GM18499 (cell line): Measurements from ENCODE around the gene NPR2.

Source experiments
- ATAC-seq: cut with Tn5 transposase; IDR thresholded peaks from one replicate; pipeline ENCODE4 v1.9.1; 2021; ENCODE audit warnings: moderate number of reproducible peaks; ENCODE audit not compliant: insufficient read depth, unreplicated experiment

NPR2 gene

GRCh38 chr9:35791297-35791921, at the start of gene NPR2:
Gene NPR2, plus strand, starts transcription at chr9:35791591. Its CDS starts 818 bp downstream, at chr9:35792409.
- no peak for ATAC-seq

- ATAC-seq: no peak
Measured at GRCh38 chr9:35741740-35742139, 49.7 kb upstream of the NPR2 start.

GRCh38 chr9:35743452-35743851, 47.9 kb upstream of the NPR2 start:
- no peak for ATAC-seq

GRCh38 chr9:35743880-35744518, 47.4 kb upstream of the NPR2 start:
- ATAC-seq: no peak

GRCh38 chr9:35745569-35745968, 45.8 kb upstream of the NPR2 start:
- no peak for ATAC-seq

- ATAC-seq: no peak
Measured at GRCh38 chr9:35746583-35746982, 44.8 kb upstream of the NPR2 start.

GRCh38 chr9:35748242-35748857, 43.0 kb upstream of the NPR2 start:
- no peak for ATAC-seq

GRCh38 chr9:35748858-35749514, 42.4 kb upstream of the NPR2 start, which contains the start of the genes GBA2 and RGP1:
Gene GBA2, minus strand, starts transcription at chr9:35749228. Its CDS starts 524 bp downstream, at chr9:35748704.
Gene RGP1, plus strand, starts transcription at chr9:35749287. Its CDS starts 469 bp downstream, at chr9:35749756.
- ATAC-seq: no peak

- ATAC-seq: no peak
Measured at GRCh38 chr9:35749515-35750255, 41.7 kb upstream of the NPR2 start.

GRCh38 chr9:35750256-35750531, 41.2 kb upstream of the NPR2 start:
- no peak for ATAC-seq

- ATAC-seq: no peak
Measured at GRCh38 chr9:35753466-35753865, 37.9 kb upstream of the NPR2 start.

GRCh38 chr9:35754264-35754663, 37.1 kb upstream of the NPR2 start, which contains the start of gene MSMP:
Gene MSMP, minus strand, starts transcription at chr9:35754276. Its CDS starts 147 bp downstream, at chr9:35754129.
- no peak for ATAC-seq

GRCh38 chr9:35755071-35755470, 36.3 kb upstream of the NPR2 start:
- no peak for ATAC-seq

- ATAC-seq: no peak
Measured at GRCh38 chr9:35756275-35757225, 34.8 kb upstream of the NPR2 start.

GRCh38 chr9:35757226-35757891, 34.0 kb upstream of the NPR2 start:
- no peak for ATAC-seq

GRCh38 chr9:35757892-35758275, 33.5 kb upstream of the NPR2 start:
- no peak for ATAC-seq

GRCh38 chr9:35758475-35759050, 32.8 kb upstream of the NPR2 start:
- ATAC-seq: no peak

- no peak for ATAC-seq
Measured at GRCh38 chr9:35759795-35760194, 31.6 kb upstream of the NPR2 start.

GRCh38 chr9:35760651-35761050, 30.7 kb upstream of the NPR2 start:
- ATAC-seq: no peak
